Chondrocyte (in vitro differentiated cells): ENCODE results near the gene ABCA12. TPM values are rescaled to one million over a fixed set of nuclear protein-coding genes. Genes with fewer than 3 reads are reported as not detected.

Experiments
- DNase-seq: peaks from one replicate; pipeline ENCODE4 v3.0.0; 2021; ENCODE audit warnings: mixed read lengths, low spot score
- H3K27ac Mint-ChIP-seq: one replicate; pipeline ENCODE4 v1.8.0; 2021; ENCODE audit warnings: mild to moderate bottlenecking, moderate library complexity, mixed read lengths; ENCODE audit not compliant: unreplicated experiment
- H3K27me3 Mint-ChIP-seq: 2 replicates; pipeline ENCODE4 v1.8.0; 2021; ENCODE audit warnings: low read depth, mixed read lengths
- H3K36me3 Mint-ChIP-seq: 2 replicates; pipeline ENCODE4 v1.8.0; 2021; ENCODE audit warnings: low read depth, mixed read lengths
- H3K4me1 Mint-ChIP-seq: 2 replicates; pipeline ENCODE4 v1.8.0; 2021; ENCODE audit warnings: low read depth, mild to moderate bottlenecking, mixed read lengths
- H3K4me3 Mint-ChIP-seq: one replicate; pipeline ENCODE4 v1.8.0; 2021; ENCODE audit warnings: mild to moderate bottlenecking, moderate library complexity, mixed read lengths; ENCODE audit not compliant: unreplicated experiment
- H3K9me3 Mint-ChIP-seq: 2 replicates; pipeline ENCODE4 v1.8.0; 2021; ENCODE audit warnings: low read depth, mixed read lengths
- CTCF ChIP-seq: fragments of 200-600 bp; sonication (generic); IDR thresholded peaks from 2 replicates; pipeline ENCODE4 v1.5.0; 2021; ENCODE audit warnings: antibody characterized with exemption, mild to moderate bottlenecking, moderate library complexity
- total RNA-seq: library from RNA; stranded (reverse); gene quantifications from 3 replicates; pipeline ENCODE4 v1.2.1, GENCODE V29; 2021

Gene ABCA12
- total RNA-seq, 1 donor from 2014 or later, result 0.40 TPM

GRCh38 chr2:215052810-215053209 is 85.6 kb downstream of the ABCA12 start:
- Mint-ChIP-seq H3K9me3 (no peaks in the 10 kb centered on the region), H3K27me3 (no peaks in the 10 kb centered on the region), H3K27ac (no peak overlapping the region), H3K4me3 (no peak overlapping the region), H3K4me1 (no peaks in the 10 kb centered on the region), H3K36me3 (peaks cover 4% of the 10 kb centered on the region)
- no peak for DNase-seq
- no peak for TF ChIP-seq CTCF

- Mint-ChIP-seq H3K36me3 (peaks cover 4% of the 10 kb centered on the region), H3K4me3 (no peak overlapping the region), H3K4me1 (no peaks in the 10 kb centered on the region), H3K9me3 (peaks cover 4% of the 10 kb centered on the region), H3K27ac (no peak overlapping the region), H3K27me3 (no peaks in the 10 kb centered on the region)
- DNase-seq, result no peak
- TF ChIP-seq CTCF, result no peak
Observed at GRCh38 chr2:215052404-215052803, 86.0 kb downstream of the ABCA12 start.

GRCh38 chr2:215049341-215049740 is 89.1 kb downstream of the ABCA12 start:
- no peak for TF ChIP-seq CTCF
- Mint-ChIP-seq H3K4me3 (no peak overlapping the region), H3K4me1 (peaks cover 5% of the 10 kb centered on the region), H3K9me3 (peaks cover 7% of the 10 kb centered on the region), H3K27me3 (no peaks in the 10 kb centered on the region), H3K36me3 (peaks cover 5% of the 10 kb centered on the region), H3K27ac (no peak overlapping the region)
- no peak for DNase-seq

GRCh38 chr2:215038421-215038820 is 100.0 kb downstream of the ABCA12 start:
- no peak overlapping the region for H3K27ac Mint-ChIP-seq

GRCh38 chr2:215036314-215036713 is 102.1 kb downstream of the ABCA12 start:
- Mint-ChIP-seq H3K4me3 (no peak overlapping the region), H3K36me3 (no peaks in the 10 kb centered on the region), H3K9me3 (no peaks in the 10 kb centered on the region), H3K27ac (no peak overlapping the region), H3K27me3 (no peaks in the 10 kb centered on the region), H3K4me1 (no peaks in the 10 kb centered on the region)
- no peak for DNase-seq
- no peak for TF ChIP-seq CTCF

More at GRCh38 chr2:215038421-215038820, 100.0 kb downstream of the ABCA12 start:
- Mint-ChIP-seq H3K27me3 (no peaks in the 10 kb centered on the region), H3K4me1 (no peaks in the 10 kb centered on the region), H3K9me3 (peaks cover 8% of the 10 kb centered on the region), H3K36me3 (peaks cover 3% of the 10 kb centered on the region), H3K4me3 (no peak overlapping the region)
- no peak for DNase-seq
- TF ChIP-seq CTCF, result no peak
